SK-N-SH (cell line): ENCODE results near the gene LLGL2. TPM values are rescaled to one million over a fixed set of nuclear protein-coding genes. Genes with fewer than 3 reads are reported as not detected.

Experiments used
- CTCF ChIA-PET: fragments of 300-600, 350-600 bp; formaldehyde crosslinking; extraction: SDS; loops from one replicate; lab custom pipeline; 2021; lab: Yijun Ruan, JAX
- POLR2A ChIA-PET: fragments of 350-600 bp; sonication (Branson Sonifier 250); formaldehyde crosslinking; extraction: SDS; loops from one replicate; lab custom pipeline; 2020; ENCODE audit warnings: antibody characterized with exemption, inconsistent platforms; lab: Yijun Ruan, JAX
- DNase-seq: peaks from one replicate; pipeline ENCODE4 v3.0.0; 2012
- H2AFZ ChIP-seq: fragments of 200-600 bp; sonication (generic); 2 replicates; pipeline ENCODE4 v1.8.1; 2016; ENCODE audit warnings: antibody characterized with exemption, mild to moderate bottlenecking, low read depth
- H3F3A ChIP-seq: fragments of 200-600 bp; sonication (generic); replicated peaks from 2 replicates; pipeline ENCODE3; 2016; ENCODE audit warnings: antibody characterized with exemption, mild to moderate bottlenecking; ENCODE audit not compliant: insufficient read depth
- H3K27ac ChIP-seq, 2 experiments: fragments of 200-500 bp in 1 of 2; fragments of 200-600 bp in 1 of 2; sonication (Bioruptor generic) in 1 of 2; sonication (generic), shearing (Covaris generic) in 1 of 2; 2 replicates each; pipeline versions ENCODE4 v1.5.1 to v1.6.1; 2014 to 2016; ENCODE audit warnings: low read depth in 2 of 2, inconsistent platforms in 1 of 2, low read length in 1 of 2, mild to moderate bottlenecking in 1 of 2, mixed read lengths in 1 of 2
- H3K27me3 ChIP-seq: fragments of 200-600 bp; sonication (generic), shearing (Covaris generic); 2 replicates; pipeline ENCODE4 v1.6.1; 2016; ENCODE audit warnings: mixed run types; ENCODE audit not compliant: insufficient read depth
- H3K36me3 ChIP-seq, 2 experiments: fragments of 200-500 bp in 1 of 2; fragments of 200-600 bp in 1 of 2; sonication (Bioruptor generic) in 1 of 2; sonication (generic) in 1 of 2; replicated peaks in 1 of 2; 2 replicates each; pipeline versions ENCODE3 to v1.5.1; 2014 to 2016; ENCODE audit warnings: low read length in 1 of 2, mild to moderate bottlenecking in 1 of 2; ENCODE audit not compliant: insufficient read depth in 2 of 2, control insufficient read depth in 1 of 2
- H3K4me1 ChIP-seq, 2 experiments: fragments of 200-500 bp in 1 of 2; fragments of 200-600 bp in 1 of 2; sonication (Bioruptor generic) in 1 of 2; sonication (generic), shearing (Covaris generic) in 1 of 2; 2 replicates each; pipeline versions ENCODE4 v1.5.1 to v1.6.1; 2014 to 2016; ENCODE audit warnings: low read depth in 1 of 2, low read length in 1 of 2, mixed run types in 1 of 2; ENCODE audit not compliant: insufficient read depth in 2 of 2, control insufficient read depth in 1 of 2
- H3K4me2 ChIP-seq: fragments of 200-600 bp; sonication (generic), shearing (Covaris generic); 2 replicates; pipeline ENCODE4 v1.6.1; 2017; ENCODE audit warnings: mixed run types
- H3K4me3 ChIP-seq, 2 experiments: fragments of 200-500 bp in 1 of 2; fragments of 200-600 bp in 1 of 2; sonication (Bioruptor generic) in 1 of 2; sonication (generic), shearing (Covaris generic) in 1 of 2; 2 replicates each; pipeline versions ENCODE4 v1.5.1 to v1.8.1; 2014 to 2016; ENCODE audit warnings: low read depth in 2 of 2, inconsistent platforms in 1 of 2, low read length in 1 of 2, mild to moderate bottlenecking in 1 of 2, mixed read lengths in 1 of 2, moderate library complexity in 1 of 2
- H3K79me2 ChIP-seq: fragments of 200-600 bp; sonication (generic); 2 replicates; pipeline ENCODE4 v1.8.1; 2017; ENCODE audit warnings: mild to moderate bottlenecking; ENCODE audit not compliant: insufficient read depth
- H3K9ac ChIP-seq: fragments of 200-600 bp; sonication (generic); 2 replicates; pipeline ENCODE4 v1.6.1; 2017; ENCODE audit warnings: mixed run types
- H3K9me2 ChIP-seq: fragments of 200-600 bp; sonication (generic); 2 replicates; pipeline ENCODE4 v1.6.1; 2017; ENCODE audit warnings: mixed run types
- H3K9me3 ChIP-seq: fragments of 200-600 bp; sonication (generic); 2 replicates; pipeline ENCODE4 v1.6.1; 2017; ENCODE audit warnings: mixed run types, mild to moderate bottlenecking, moderate library complexity
- H4K20me1 ChIP-seq: fragments of 200-600 bp; sonication (generic); 2 replicates; pipeline ENCODE4 v1.6.1; 2017; ENCODE audit warnings: mild to moderate bottlenecking, mixed run types; ENCODE audit not compliant: insufficient read depth
- CHD2 ChIP-seq: fragments of 150-350 bp; IDR thresholded peaks from 2 replicates; pipeline ENCODE4 v1.6.1; 2018; ENCODE audit warnings: low read length; ENCODE audit not compliant: partially characterized antibody
- ELF1 ChIP-seq: IDR thresholded peaks from 2 replicates; pipeline ENCODE4 v1.4.0; 2012
- EZH2phosphoT487 ChIP-seq: fragments of 200-600 bp; sonication (generic); IDR thresholded peaks from 2 replicates; pipeline ENCODE4 v1.6.1; 2017; ENCODE audit warnings: low read depth, mixed run types, mild to moderate bottlenecking, antibody characterized with exemption, moderate library complexity, borderline replicate concordance
- FOXJ3 ChIP-seq: sonication (generic); formaldehyde crosslinking; IDR thresholded peaks from 2 replicates; pipeline ENCODE4 v1.5.1; 2020; ENCODE audit warnings: mild to moderate bottlenecking, missing genetic modification reagents
- GABPA ChIP-seq: IDR thresholded peaks from 2 replicates; pipeline ENCODE4 v1.4.0; 2012; ENCODE audit warnings: low read depth, mild to moderate bottlenecking
- MEF2A ChIP-seq: IDR thresholded peaks from 2 replicates; pipeline ENCODE4 v1.4.0; 2012; ENCODE audit warnings: low read depth, borderline replicate concordance
- RAD21 ChIP-seq: IDR thresholded peaks from 2 replicates; pipeline ENCODE4 v1.6.1; 2012; ENCODE audit warnings: mild to moderate bottlenecking, low read length
- RCOR1 ChIP-seq: fragments of 150-350 bp; IDR thresholded peaks from 2 replicates; pipeline ENCODE4 v1.6.1; 2017; ENCODE audit warnings: antibody characterized with exemption, low read length
- SMC3 ChIP-seq: IDR thresholded peaks from 2 replicates; pipeline ENCODE4 v1.6.1; 2012; ENCODE audit warnings: low read depth, low read length, improper control_type of control experiment
- TAF1 ChIP-seq: IDR thresholded peaks from 2 replicates; pipeline ENCODE4 v1.6.1; 2012; ENCODE audit warnings: low read depth, mild to moderate bottlenecking, low read length, moderate library complexity, borderline replicate concordance
- YY1 ChIP-seq: IDR thresholded peaks from 2 replicates; pipeline ENCODE4 v1.4.0; 2012; ENCODE audit warnings: low read depth, mild to moderate bottlenecking
- WGBS: methylation state at CpG from one replicate; pipeline ENCODE4 v1.1.6; 2017; ENCODE audit warnings: low lambda C conversion rate; 5-methylcytosine and 5-hydroxymethylcytosine counted together
- polyA plus RNA-seq, 3 experiments: library from polyadenylated mRNA; depleted of rRNA; stranded (reverse); fragments of >200 nt; gene quantifications; 2 replicates each; pipeline ENCODE4 v1.2.3, GENCODE V29; 2012
- TF ChIP-seq, protein P1 (sequence below): IDR thresholded peaks from 2 replicates; pipeline ENCODE4 v1.6.1; 2012; ENCODE audit warnings: mild to moderate bottlenecking, low read depth, low read length, moderate library complexity
- TF ChIP-seq, protein P2 (sequence below): fragments of 150-350 bp; IDR thresholded peaks from 2 replicates; pipeline ENCODE4 v1.6.1; 2017; ENCODE audit warnings: antibody characterized with exemption, low read length, low read depth, borderline replicate concordance
- TF ChIP-seq, protein P3 (sequence below): fragments of 150-350 bp; IDR thresholded peaks from 2 replicates; pipeline ENCODE4 v1.6.1; 2016; ENCODE audit warnings: mild to moderate bottlenecking, low read depth, low read length
- TF ChIP-seq, protein P4 (sequence below): IDR thresholded peaks from 2 replicates; pipeline ENCODE4; 2012
- TF ChIP-seq, protein P5 (sequence below): fragments of 200-600 bp; sonication (generic); IDR thresholded peaks from 2 replicates; pipeline ENCODE4 v1.6.1; 2017; ENCODE audit warnings: antibody characterized with exemption, mild to moderate bottlenecking, moderate library complexity

LLGL2 gene
- polyA plus RNA-seq, 1 of the 3 experiments (the other 2 are of a cell fraction): 6.7 TPM

DNA sequence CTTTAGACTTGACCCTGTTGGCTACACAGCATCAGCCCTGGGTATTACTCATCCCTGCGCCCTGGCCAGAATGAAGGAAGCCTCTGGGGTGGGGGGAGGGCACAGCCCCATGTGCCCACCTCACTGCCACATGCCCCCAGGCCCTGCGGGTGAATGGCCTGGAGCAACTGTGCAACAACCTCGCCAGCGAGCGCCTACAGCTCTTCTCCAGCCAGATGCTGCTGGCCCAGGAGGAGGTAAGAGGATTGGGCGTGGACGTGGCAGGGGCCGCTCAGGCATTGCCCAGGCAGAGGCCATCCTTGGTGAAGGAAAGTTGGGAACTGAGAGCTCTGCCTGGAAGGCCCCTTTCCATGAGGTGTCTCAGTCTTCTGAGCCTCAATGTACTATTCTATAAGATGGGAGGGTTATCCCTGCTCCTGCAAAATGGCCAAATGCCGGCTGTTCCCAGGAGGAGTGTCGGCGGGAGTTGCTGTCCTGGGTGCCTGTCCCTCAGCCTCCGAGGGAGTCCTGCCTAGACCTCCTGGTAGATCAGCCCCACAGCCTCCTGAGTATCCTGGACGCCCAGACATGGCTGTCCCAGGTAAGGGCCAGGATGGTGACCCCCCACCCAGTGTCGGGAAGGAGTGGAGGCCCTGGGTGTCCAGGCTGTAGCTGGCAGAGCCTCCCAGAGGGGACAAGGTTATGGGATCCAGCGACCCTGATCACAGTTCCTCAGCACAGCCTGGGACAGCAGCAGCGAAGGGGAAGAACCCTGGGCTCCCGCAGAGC is 71.0 kb downstream of the LLGL2 start (continued):
- TF ChIP-seq, protein P1, sequence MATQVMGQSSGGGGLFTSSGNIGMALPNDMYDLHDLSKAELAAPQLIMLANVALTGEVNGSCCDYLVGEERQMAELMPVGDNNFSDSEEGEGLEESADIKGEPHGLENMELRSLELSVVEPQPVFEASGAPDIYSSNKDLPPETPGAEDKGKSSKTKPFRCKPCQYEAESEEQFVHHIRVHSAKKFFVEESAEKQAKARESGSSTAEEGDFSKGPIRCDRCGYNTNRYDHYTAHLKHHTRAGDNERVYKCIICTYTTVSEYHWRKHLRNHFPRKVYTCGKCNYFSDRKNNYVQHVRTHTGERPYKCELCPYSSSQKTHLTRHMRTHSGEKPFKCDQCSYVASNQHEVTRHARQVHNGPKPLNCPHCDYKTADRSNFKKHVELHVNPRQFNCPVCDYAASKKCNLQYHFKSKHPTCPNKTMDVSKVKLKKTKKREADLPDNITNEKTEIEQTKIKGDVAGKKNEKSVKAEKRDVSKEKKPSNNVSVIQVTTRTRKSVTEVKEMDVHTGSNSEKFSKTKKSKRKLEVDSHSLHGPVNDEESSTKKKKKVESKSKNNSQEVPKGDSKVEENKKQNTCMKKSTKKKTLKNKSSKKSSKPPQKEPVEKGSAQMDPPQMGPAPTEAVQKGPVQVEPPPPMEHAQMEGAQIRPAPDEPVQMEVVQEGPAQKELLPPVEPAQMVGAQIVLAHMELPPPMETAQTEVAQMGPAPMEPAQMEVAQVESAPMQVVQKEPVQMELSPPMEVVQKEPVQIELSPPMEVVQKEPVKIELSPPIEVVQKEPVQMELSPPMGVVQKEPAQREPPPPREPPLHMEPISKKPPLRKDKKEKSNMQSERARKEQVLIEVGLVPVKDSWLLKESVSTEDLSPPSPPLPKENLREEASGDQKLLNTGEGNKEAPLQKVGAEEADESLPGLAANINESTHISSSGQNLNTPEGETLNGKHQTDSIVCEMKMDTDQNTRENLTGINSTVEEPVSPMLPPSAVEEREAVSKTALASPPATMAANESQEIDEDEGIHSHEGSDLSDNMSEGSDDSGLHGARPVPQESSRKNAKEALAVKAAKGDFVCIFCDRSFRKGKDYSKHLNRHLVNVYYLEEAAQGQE: no peak

DNA sequence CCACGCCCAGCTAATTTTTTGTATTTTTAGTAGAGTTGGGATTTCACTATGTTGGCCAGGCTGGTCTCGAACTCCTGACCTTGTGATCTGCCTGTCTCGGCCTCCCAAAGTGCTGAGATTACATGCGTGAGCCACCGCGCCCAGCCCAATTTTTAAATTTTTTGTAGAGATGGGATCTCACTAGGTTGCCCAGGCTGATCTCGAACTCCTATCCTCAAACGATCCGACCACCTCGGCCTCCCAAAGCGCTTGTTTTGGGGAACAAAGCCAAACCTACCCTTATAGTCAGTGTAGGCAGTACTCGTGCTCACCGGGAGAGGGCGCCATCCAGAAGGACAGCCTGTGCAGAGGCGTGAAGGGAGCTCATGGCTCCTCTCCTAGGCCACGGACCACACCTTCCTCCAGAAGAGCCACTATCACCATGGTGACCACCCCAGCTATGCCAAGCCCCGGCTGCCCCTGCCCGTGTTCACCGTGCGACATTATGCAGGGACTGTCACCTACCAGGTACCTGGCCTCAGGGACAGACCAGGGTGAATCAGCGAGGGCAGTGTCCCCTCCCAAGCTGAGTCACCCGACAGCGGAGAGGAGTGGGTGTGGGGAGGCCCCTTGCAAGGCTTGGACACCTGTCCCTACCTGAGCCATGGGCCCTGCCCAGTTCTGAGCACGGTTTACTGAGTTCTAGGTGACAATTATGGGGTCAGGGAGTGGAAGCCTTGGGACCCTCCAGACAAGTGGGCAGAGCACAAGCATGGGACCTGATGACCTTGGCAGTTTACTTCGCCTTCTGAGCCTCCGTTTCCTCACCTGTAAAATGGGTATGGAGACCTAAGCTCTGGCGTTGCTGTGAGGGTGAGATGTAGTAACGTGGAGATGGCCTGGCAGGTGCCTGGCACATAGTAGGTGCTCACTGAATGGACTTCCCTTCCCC is 75.8 kb downstream of the LLGL2 start:
- Histone ChIP-seq H4K20me1 (no peaks in the 10 kb centered on the region), H2AFZ (no peak overlapping the region), H3K9me3 (no peaks in the 10 kb centered on the region), H3K4me2 (no peak overlapping the region), H3K4me3 (no peak overlapping the region), H3F3A (no peaks in the 10 kb centered on the region), H3K79me2 (no peaks in the 10 kb centered on the region), H3K4me1 (no peaks in the 10 kb centered on the region), H3K9ac (no peak overlapping the region), H3K27ac (no peak overlapping the region), H3K27me3 (no peaks in the 10 kb centered on the region), H3K9me2 (no peaks in the 10 kb centered on the region), H3K36me3 (no peaks in the 10 kb centered on the region)
- CTCF ChIA-PET: interaction anchor here (0.5 to 8.9 kb wide), 40 partner anchors 10 to 471 kb away, joined by 3 to 103 read pairs (median 4); partner anchors contain the start of genes GALK1, RECQL5, SAP30BP and SMIM5
- WGBS: 53% methylated on average over 28 of the region's 28 CpGs
- no peak for TF ChIP-seq GABPA
- TF ChIP-seq FOXJ3 (CRISPR knock-in tag): peak; percentile 24; the same call in 1 of the 2 replicates
- TF ChIP-seq, protein P2, sequence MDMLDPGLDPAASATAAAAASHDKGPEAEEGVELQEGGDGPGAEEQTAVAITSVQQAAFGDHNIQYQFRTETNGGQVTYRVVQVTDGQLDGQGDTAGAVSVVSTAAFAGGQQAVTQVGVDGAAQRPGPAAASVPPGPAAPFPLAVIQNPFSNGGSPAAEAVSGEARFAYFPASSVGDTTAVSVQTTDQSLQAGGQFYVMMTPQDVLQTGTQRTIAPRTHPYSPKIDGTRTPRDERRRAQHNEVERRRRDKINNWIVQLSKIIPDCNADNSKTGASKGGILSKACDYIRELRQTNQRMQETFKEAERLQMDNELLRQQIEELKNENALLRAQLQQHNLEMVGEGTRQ: no peak
- peak; percentile 41 for TF ChIP-seq RAD21
- no peak for TF ChIP-seq CHD2
- TF ChIP-seq YY1: no peak
- peak; percentile 41; the same call in 1 of the 2 replicates for TF ChIP-seq SMC3
- TF ChIP-seq, protein P3, sequence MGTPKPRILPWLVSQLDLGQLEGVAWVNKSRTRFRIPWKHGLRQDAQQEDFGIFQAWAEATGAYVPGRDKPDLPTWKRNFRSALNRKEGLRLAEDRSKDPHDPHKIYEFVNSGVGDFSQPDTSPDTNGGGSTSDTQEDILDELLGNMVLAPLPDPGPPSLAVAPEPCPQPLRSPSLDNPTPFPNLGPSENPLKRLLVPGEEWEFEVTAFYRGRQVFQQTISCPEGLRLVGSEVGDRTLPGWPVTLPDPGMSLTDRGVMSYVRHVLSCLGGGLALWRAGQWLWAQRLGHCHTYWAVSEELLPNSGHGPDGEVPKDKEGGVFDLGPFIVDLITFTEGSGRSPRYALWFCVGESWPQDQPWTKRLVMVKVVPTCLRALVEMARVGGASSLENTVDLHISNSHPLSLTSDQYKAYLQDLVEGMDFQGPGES: no peak
- TF ChIP-seq TAF1: no peak
- no peak for TF ChIP-seq MEF2A
- no peak for TF ChIP-seq ELF1
- no peak for TF ChIP-seq RCOR1
- TF ChIP-seq, protein P4, sequence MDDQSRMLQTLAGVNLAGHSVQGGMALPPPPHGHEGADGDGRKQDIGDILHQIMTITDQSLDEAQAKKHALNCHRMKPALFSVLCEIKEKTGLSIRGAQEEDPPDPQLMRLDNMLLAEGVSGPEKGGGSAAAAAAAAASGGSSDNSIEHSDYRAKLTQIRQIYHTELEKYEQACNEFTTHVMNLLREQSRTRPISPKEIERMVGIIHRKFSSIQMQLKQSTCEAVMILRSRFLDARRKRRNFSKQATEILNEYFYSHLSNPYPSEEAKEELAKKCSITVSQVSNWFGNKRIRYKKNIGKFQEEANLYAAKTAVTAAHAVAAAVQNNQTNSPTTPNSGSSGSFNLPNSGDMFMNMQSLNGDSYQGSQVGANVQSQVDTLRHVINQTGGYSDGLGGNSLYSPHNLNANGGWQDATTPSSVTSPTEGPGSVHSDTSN: no peak
- TF ChIP-seq, protein P5, sequence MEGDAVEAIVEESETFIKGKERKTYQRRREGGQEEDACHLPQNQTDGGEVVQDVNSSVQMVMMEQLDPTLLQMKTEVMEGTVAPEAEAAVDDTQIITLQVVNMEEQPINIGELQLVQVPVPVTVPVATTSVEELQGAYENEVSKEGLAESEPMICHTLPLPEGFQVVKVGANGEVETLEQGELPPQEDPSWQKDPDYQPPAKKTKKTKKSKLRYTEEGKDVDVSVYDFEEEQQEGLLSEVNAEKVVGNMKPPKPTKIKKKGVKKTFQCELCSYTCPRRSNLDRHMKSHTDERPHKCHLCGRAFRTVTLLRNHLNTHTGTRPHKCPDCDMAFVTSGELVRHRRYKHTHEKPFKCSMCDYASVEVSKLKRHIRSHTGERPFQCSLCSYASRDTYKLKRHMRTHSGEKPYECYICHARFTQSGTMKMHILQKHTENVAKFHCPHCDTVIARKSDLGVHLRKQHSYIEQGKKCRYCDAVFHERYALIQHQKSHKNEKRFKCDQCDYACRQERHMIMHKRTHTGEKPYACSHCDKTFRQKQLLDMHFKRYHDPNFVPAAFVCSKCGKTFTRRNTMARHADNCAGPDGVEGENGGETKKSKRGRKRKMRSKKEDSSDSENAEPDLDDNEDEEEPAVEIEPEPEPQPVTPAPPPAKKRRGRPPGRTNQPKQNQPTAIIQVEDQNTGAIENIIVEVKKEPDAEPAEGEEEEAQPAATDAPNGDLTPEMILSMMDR: peak; percentile 92
- TF ChIP-seq EZH2phosphoT487: no peak
- DNase-seq: peak; percentile 83
- POLR2A ChIA-PET: interaction anchor here (0.5 kb wide), 1 partner anchor 555 kb away, joined by 3 read pairs; no protein-coding TSS in a partner anchor
